ENCODE data around the gene PTPRC.

Gene PTPRC

GRCh38 chr1:198642983-198643382 is 4.1 kb downstream of the PTPRC start:
- DNase-seq (ENCODE audit: insufficient read length, low spot score): no peak
- FAIRE-seq: peak; percentile 11

GRCh38 chr1:198643808-198644207 is 5.0 kb downstream of the PTPRC start:
- FAIRE-seq (no peak), DNase-seq (ENCODE audit: insufficient read length, low spot score) (no peak)

- peak; percentile 78 for FAIRE-seq
- no peak for DNase-seq (ENCODE audit: insufficient read length, low spot score)
Observed at GRCh38 chr1:198647055-198647454, 8.2 kb downstream of the PTPRC start.

GRCh38 chr1:198648592-198648991 is 9.8 kb downstream of the PTPRC start:
- no peak for DNase-seq (ENCODE audit: insufficient read length, low spot score)
- FAIRE-seq: no peak

- DNase-seq (ENCODE audit: insufficient read length, low spot score) (no peak), FAIRE-seq (peak; percentile 81)
Observed at GRCh38 chr1:198649232-198649967, 10.6 kb downstream of the PTPRC start.

GRCh38 chr1:198649968-198650338 is 11.1 kb downstream of the PTPRC start:
- DNase-seq (ENCODE audit: insufficient read length, low spot score) (no peak), FAIRE-seq (no peak)

GRCh38 chr1:198650506-198650905 is 11.7 kb downstream of the PTPRC start:
- FAIRE-seq: no peak

GRCh38 chr1:198651650-198652400 is 13.0 kb downstream of the PTPRC start:
- DNase-seq (ENCODE audit: insufficient read length, low spot score) (no peak), FAIRE-seq (no peak)

More at GRCh38 chr1:198650506-198650905, 11.7 kb downstream of the PTPRC start:
- no peak for DNase-seq (ENCODE audit: insufficient read length, low spot score)

GRCh38 chr1:198653808-198654413 is 15.1 kb downstream of the PTPRC start:
- no peak for DNase-seq (ENCODE audit: insufficient read length, low spot score)
- peak; percentile 44 for FAIRE-seq

GRCh38 chr1:198655459-198656121 is 16.8 kb downstream of the PTPRC start:
- no peak for DNase-seq (ENCODE audit: insufficient read length, low spot score)
- peak; percentile 100 for FAIRE-seq

GRCh38 chr1:198656500-198656932 is 17.7 kb downstream of the PTPRC start:
- FAIRE-seq: peak; percentile 98
- no peak for DNase-seq (ENCODE audit: insufficient read length, low spot score)

GRCh38 chr1:198657550-198658064 is 18.8 kb downstream of the PTPRC start:
- peak; percentile 99 for FAIRE-seq
- no peak for DNase-seq (ENCODE audit: insufficient read length, low spot score)

GRCh38 chr1:198660341-198661261 is 21.8 kb downstream of the PTPRC start:
- FAIRE-seq (peak; percentile 97), DNase-seq (ENCODE audit: insufficient read length, low spot score) (no peak)

GRCh38 chr1:198662821-198663220 is 24.0 kb downstream of the PTPRC start:
- peak; percentile 84 for FAIRE-seq

GRCh38 chr1:198664068-198664788 is 25.4 kb downstream of the PTPRC start:
- FAIRE-seq (peak; percentile 88), DNase-seq (ENCODE audit: insufficient read length, low spot score) (no peak)

More at GRCh38 chr1:198662821-198663220, 24.0 kb downstream of the PTPRC start:
- no peak for DNase-seq (ENCODE audit: insufficient read length, low spot score)

GRCh38 chr1:198667186-198667585 is 28.3 kb downstream of the PTPRC start:
- FAIRE-seq: no peak

GRCh38 chr1:198667807-198668206 is 29.0 kb downstream of the PTPRC start:
- FAIRE-seq: no peak

More at GRCh38 chr1:198667186-198667585, 28.3 kb downstream of the PTPRC start:
- DNase-seq (ENCODE audit: insufficient read length, low spot score): no peak

GRCh38 chr1:198669023-198669698 is 30.3 kb downstream of the PTPRC start:
- FAIRE-seq: peak; percentile 88
- no peak for DNase-seq (ENCODE audit: insufficient read length, low spot score)

More at GRCh38 chr1:198667807-198668206, 29.0 kb downstream of the PTPRC start:
- no peak for DNase-seq (ENCODE audit: insufficient read length, low spot score)

Measured in GM19239 (cell line).